ENCODE results near the gene GORASP2.

Gene GORASP2

DNA sequence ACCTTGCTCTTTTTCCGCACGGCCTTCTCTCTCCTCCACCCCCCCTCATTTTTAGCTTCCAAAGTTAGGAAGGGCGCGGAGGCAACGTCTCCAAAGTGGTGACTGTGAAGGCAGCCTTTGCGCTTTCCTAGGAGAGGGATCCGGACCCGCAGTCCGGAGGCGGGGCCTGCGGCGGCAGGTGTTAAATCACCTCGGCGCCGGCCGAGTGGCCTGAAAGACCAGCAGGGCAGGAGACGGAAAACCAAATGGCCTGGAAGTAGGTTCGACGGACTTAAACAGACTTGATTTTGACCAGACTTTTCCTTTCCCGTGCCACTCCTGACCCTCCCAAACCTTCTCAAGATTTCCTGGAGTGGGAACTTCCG is 615 bp downstream of the GORASP2 start:
- H3K4me1 ChIP-seq (ENCODE audit: insufficient read depth, low read length, severe bottlenecking) = peaks cover 34% of the 10 kb centered on the region
- H3F3A ChIP-seq (ENCODE audit: insufficient read depth, low read length) = no peaks in the 10 kb centered on the region
- peaks cover 54% of the 10 kb centered on the region for H3K79me2 ChIP-seq (ENCODE audit: insufficient read depth, low read length)
- H3K4me2 ChIP-seq (ENCODE audit: low read length) = peak overlapping the region; percentile 91
- H4K20me1 ChIP-seq (ENCODE audit: insufficient read depth, low read length) = no peaks in the 10 kb centered on the region
- H2AFZ ChIP-seq (ENCODE audit: low read length) = no peak overlapping the region
- no peaks in the 10 kb centered on the region for H3K27me3 ChIP-seq (ENCODE audit: insufficient read depth, low read length)
- peak overlapping the region; percentile 92 for H3K4me3 ChIP-seq (ENCODE audit: low read depth, low read length, poor library complexity, severe bottlenecking)
- peak overlapping the region; percentile 93 for H3K9ac ChIP-seq (ENCODE audit: low read length)
- peak overlapping the region; percentile 66 for H3K27ac ChIP-seq (ENCODE audit: low read depth, low read length, poor library complexity, severe bottlenecking)
- H3K9me3 ChIP-seq (ENCODE audit: low read length) = peaks cover 7% of the 10 kb centered on the region; the same call in 1 of the 2 replicates
- H3K9me2 ChIP-seq (ENCODE audit: low read depth, low read length) = no peaks in the 10 kb centered on the region
- TF ChIP-seq EZH2 (IDR thresholded peaks at IDR 0.05; ENCODE audit: borderline replicate concordance, low read length) = no peak
- no peak for TF ChIP-seq CTCF (IDR thresholded peaks at IDR 0.05; ENCODE audit: low read length)
- peaks cover 22% of the 10 kb centered on the region; the same call in 1 of the 2 replicates for H3K36me3 ChIP-seq (ENCODE audit: insufficient read depth, low read length)

DNA sequence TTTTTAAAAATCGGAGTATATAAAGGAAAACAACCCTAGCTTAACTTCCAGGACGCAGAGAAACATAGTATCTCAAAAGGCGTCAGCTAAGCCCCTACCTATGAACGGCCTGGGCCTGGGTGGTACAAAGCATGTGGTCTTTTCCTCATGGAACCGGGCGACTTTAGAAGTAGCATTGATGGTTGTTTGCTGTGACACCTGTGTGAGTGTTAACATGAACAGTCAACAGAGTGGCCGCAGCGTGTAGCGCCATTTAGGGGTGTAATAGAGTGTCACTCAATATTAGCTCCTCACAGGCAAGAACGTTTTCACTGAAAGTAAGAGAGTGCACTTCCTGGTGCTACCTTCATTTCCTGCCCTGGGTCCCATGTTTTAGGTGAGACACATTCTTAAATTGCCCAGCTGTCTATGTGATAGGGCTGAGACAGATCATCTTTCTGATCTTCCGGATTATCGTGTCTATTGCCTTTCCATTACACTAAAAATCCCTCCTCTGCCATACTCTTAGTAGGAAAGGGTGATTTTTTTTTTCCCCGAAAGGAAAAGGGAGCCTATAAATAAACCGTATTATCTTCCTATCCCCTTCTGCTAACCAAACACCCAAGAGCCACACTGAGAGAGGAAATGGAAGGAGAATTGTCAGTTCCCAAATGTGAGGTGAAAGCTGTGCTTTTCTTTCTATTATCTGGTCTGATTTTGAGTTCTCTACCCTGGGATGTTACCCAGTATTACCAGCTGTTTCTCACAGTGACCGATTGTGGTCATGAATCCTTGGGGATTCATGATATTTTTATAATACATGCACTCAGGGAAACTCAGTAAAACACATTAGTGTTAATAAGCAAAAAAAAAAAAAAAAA is 1.3 kb downstream of the GORASP2 start:
- peaks cover 60% of the 10 kb centered on the region for H3K79me2 ChIP-seq (ENCODE audit: insufficient read depth, low read length)
- peak overlapping the region; percentile 91 for H3K4me2 ChIP-seq (ENCODE audit: low read length)
- peak overlapping the region; percentile 66 for H3K27ac ChIP-seq (ENCODE audit: low read depth, low read length, poor library complexity, severe bottlenecking)
- no peak overlapping the region for H2AFZ ChIP-seq (ENCODE audit: low read length)
- H3K36me3 ChIP-seq (ENCODE audit: insufficient read depth, low read length) = peaks cover 28% of the 10 kb centered on the region; the same call in 1 of the 2 replicates
- no peaks in the 10 kb centered on the region for H4K20me1 ChIP-seq (ENCODE audit: insufficient read depth, low read length)
- H3K4me3 ChIP-seq (ENCODE audit: low read depth, low read length, poor library complexity, severe bottlenecking) = peak overlapping the region; percentile 92
- TF ChIP-seq CTCF (IDR thresholded peaks at IDR 0.05; ENCODE audit: low read length) = no peak
- no peak for TF ChIP-seq EZH2 (IDR thresholded peaks at IDR 0.05; ENCODE audit: borderline replicate concordance, low read length)
- peak overlapping the region; percentile 93 for H3K9ac ChIP-seq (ENCODE audit: low read length)
- no peaks in the 10 kb centered on the region for H3F3A ChIP-seq (ENCODE audit: insufficient read depth, low read length)
- peaks cover 34% of the 10 kb centered on the region for H3K4me1 ChIP-seq (ENCODE audit: insufficient read depth, low read length, severe bottlenecking)
- no peaks in the 10 kb centered on the region for H3K9me2 ChIP-seq (ENCODE audit: low read depth, low read length)
- H3K27me3 ChIP-seq (ENCODE audit: insufficient read depth, low read length) = no peaks in the 10 kb centered on the region
- H3K9me3 ChIP-seq (ENCODE audit: low read length) = no peaks in the 10 kb centered on the region; the same call in 1 of the 2 replicates

DNA sequence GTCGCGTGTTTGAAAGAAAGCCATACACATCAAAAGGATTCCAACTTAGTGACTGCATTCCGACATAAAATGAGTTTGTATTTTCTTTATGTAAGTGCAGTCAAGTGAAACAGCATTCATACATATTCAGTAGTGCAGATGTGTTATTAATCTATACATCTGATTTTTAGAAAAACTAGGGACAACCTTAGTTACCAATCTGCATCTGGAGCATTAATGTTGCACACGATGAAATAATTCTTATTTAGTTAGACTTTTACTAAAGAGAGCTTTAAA is 1.9 kb downstream of the GORASP2 start:
- Histone ChIP-seq H2AFZ (ENCODE audit: low read length) (no peak overlapping the region), H3K9ac (ENCODE audit: low read length) (peak overlapping the region; percentile 93), H3K9me2 (ENCODE audit: low read depth, low read length) (no peaks in the 10 kb centered on the region), H3K4me1 (ENCODE audit: insufficient read depth, low read length, severe bottlenecking) (peaks cover 34% of the 10 kb centered on the region), H3F3A (ENCODE audit: insufficient read depth, low read length) (no peaks in the 10 kb centered on the region), H3K4me2 (ENCODE audit: low read length) (peak overlapping the region; percentile 91), H3K27ac (ENCODE audit: low read depth, low read length, poor library complexity, severe bottlenecking) (no peak overlapping the region), H3K79me2 (ENCODE audit: insufficient read depth, low read length) (peaks cover 66% of the 10 kb centered on the region), H3K36me3 (ENCODE audit: insufficient read depth, low read length) (peaks cover 32% of the 10 kb centered on the region; the same call in 1 of the 2 replicates), H3K27me3 (ENCODE audit: insufficient read depth, low read length) (no peaks in the 10 kb centered on the region), H4K20me1 (ENCODE audit: insufficient read depth, low read length) (no peaks in the 10 kb centered on the region), H3K4me3 (ENCODE audit: low read depth, low read length, poor library complexity, severe bottlenecking) (peak overlapping the region; percentile 92), H3K9me3 (ENCODE audit: low read length) (no peaks in the 10 kb centered on the region; the same call in 1 of the 2 replicates)
- TF ChIP-seq EZH2 (IDR thresholded peaks at IDR 0.05; ENCODE audit: borderline replicate concordance, low read length) (no peak), CTCF (IDR thresholded peaks at IDR 0.05; ENCODE audit: low read length) (no peak)

All from OCI-LY1 (cell line).